Neutrophil (primary cell): Measurements from ENCODE around the gene ERMAP.

Experiments used
- H3K27ac ChIP-seq: fragments of 200-600 bp; sonication (generic); 2 replicates; pipeline ENCODE4 v1.5.1; 2016; ENCODE audit warnings: mild to moderate bottlenecking, moderate library complexity
- H3K27me3 ChIP-seq: fragments of 200-600 bp; sonication (generic); 2 replicates; pipeline ENCODE4 v1.6.0; 2016; ENCODE audit warnings: mild to moderate bottlenecking
- H3K36me3 ChIP-seq: fragments of 200-600 bp; sonication (generic); 2 replicates; pipeline ENCODE4 v1.5.1; 2017
- H3K4me1 ChIP-seq, 2 experiments: fragments of 200-600 bp in 1 of 2; sonication (generic) in 1 of 2; 1 replicate in 1 of 2; 2 replicates in 1 of 2; pipeline versions ENCODE4 v1.5.1 to v1.6.1; 2013 to 2016; ENCODE audit warnings: low read depth in 1 of 2, low read length in 1 of 2, mild to moderate bottlenecking in 1 of 2, moderate library complexity in 1 of 2; ENCODE audit not compliant: control insufficient read depth in 1 of 2, insufficient read depth in 1 of 2
- H3K4me3 ChIP-seq, 2 experiments: fragments of 200-600 bp in 1 of 2; sonication (generic) in 1 of 2; 1 replicate in 1 of 2; 2 replicates in 1 of 2; pipeline ENCODE4 v1.5.1; 2013 to 2016; ENCODE audit warnings: low read depth in 1 of 2, low read length in 1 of 2, mild to moderate bottlenecking in 1 of 2, moderate library complexity in 1 of 2
- H3K9me3 ChIP-seq: fragments of 200-600 bp; sonication (generic); 2 replicates; pipeline ENCODE4 v1.5.1; 2016
- TF ChIP-seq, protein P1 (sequence below): fragments of 200-600 bp; sonication (generic); IDR thresholded peaks from 2 replicates; pipeline ENCODE4 v1.5.1; 2016; ENCODE audit warnings: antibody characterized with exemption

The ERMAP gene

DNA sequence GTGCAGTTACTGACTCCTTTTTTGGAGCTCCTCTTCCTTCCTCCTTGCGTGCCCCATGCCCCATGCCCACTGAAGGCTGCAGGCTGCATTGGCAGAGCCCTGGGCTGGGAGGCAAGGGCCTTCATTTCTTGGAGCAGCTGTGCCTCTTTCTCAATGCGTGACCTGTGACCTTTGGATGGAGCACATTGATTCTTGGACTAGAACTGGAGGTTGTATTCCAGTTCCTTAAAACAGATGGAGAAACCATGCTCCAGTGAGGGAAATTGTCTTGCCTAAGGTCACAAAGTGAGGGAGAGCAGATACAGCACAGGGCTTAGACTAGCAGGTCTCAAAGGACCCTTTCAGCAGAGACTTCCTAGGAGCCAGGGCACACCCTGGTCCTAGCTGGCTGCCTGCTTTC, 23.1 kb upstream of the ERMAP start:
- TF ChIP-seq, protein P1, sequence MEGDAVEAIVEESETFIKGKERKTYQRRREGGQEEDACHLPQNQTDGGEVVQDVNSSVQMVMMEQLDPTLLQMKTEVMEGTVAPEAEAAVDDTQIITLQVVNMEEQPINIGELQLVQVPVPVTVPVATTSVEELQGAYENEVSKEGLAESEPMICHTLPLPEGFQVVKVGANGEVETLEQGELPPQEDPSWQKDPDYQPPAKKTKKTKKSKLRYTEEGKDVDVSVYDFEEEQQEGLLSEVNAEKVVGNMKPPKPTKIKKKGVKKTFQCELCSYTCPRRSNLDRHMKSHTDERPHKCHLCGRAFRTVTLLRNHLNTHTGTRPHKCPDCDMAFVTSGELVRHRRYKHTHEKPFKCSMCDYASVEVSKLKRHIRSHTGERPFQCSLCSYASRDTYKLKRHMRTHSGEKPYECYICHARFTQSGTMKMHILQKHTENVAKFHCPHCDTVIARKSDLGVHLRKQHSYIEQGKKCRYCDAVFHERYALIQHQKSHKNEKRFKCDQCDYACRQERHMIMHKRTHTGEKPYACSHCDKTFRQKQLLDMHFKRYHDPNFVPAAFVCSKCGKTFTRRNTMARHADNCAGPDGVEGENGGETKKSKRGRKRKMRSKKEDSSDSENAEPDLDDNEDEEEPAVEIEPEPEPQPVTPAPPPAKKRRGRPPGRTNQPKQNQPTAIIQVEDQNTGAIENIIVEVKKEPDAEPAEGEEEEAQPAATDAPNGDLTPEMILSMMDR: no peak
- H3K27ac ChIP-seq: no peak overlapping the region
- no peaks in the 10 kb centered on the region for H3K36me3 ChIP-seq
- H3K4me1 ChIP-seq: no peaks in the 10 kb centered on the region
- H3K9me3 ChIP-seq: no peaks in the 10 kb centered on the region
- no peak overlapping the region for H3K4me3 ChIP-seq
- H3K27me3 ChIP-seq: no peaks in the 10 kb centered on the region

DNA sequence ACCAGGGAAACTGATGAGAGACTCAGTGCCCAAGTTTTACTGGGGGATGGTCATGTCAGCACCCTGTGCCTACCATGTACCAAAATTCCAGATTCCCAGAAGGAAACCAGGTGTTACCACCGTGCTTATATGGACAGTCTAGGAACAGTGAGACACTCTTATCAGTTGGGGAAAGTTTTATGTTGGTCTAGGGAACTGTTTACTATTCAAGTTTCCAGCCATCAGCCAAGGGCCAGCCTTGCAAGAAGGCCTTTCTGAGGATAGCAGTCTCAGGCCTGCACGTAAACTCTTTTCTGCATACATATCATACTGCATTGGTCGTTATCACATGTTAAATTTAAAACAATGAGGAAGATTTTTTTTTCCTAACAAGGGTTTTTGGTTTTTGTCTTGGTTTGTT, 19.5 kb upstream of the ERMAP start:
- Histone ChIP-seq H3K4me1 (no peaks in the 10 kb centered on the region), H3K27me3 (no peaks in the 10 kb centered on the region), H3K9me3 (no peaks in the 10 kb centered on the region), H3K4me3 (no peak overlapping the region), H3K36me3 (no peaks in the 10 kb centered on the region), H3K27ac (no peak overlapping the region)
- TF ChIP-seq, protein P1: no peak

DNA sequence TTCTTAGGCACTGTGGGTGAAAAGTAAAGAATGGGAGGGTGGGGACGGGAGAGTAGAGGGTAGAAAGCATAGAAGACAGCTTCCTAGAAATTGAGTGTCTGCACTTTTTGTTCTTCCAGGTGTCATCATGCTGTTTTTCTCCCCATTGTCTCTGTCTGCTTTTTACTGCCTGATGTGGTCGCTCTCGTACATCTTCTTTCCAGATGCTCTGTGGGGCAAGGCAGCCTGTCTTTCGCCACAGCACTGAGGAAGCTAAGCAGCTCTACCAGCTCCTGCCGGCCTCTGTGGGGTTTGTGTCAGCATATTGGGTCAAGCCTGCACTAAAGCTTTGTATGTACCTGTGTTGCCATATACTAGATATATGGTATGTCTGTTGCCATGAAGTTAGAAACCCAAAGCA, 18.9 kb upstream of the ERMAP start:
- Histone ChIP-seq H3K27ac (no peak overlapping the region), H3K27me3 (no peaks in the 10 kb centered on the region), H3K4me3 (no peak overlapping the region), H3K9me3 (no peaks in the 10 kb centered on the region), H3K36me3 (no peaks in the 10 kb centered on the region), H3K4me1 (no peaks in the 10 kb centered on the region)
- TF ChIP-seq, protein P1: no peak

DNA sequence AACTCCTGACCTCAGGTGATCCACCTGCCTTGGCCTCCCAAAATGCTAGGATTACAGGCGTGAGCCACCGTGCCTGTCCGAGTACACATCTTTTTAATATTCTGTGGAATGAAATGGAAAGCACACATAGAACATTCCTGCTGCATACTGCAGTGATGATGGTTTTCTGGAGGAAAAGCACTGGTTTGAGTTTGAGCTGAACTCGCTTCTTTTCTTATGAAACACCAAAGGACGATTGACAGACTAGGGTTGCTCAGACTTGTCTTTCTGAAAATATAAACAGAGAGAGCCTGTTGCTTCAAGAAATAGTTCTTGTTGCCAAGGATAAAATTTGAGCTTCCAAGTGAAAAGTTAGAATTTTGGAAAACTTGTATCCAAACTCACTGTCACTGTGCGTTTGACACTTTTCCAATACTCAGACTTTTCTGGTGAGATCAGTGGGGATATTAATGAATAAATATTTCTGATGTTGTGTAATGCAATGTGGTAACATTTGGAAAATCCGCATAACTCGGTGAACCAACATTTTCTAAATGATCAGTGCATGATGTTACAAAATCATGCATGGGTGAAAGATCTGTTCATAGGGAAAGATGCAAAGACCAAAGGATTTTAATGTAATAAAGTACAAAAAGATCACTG, 15.0 kb upstream of the ERMAP start:
- TF ChIP-seq, protein P1: no peak
- H3K36me3 ChIP-seq: peaks cover 20% of the 10 kb centered on the region
- H3K27ac ChIP-seq: no peak overlapping the region
- no peaks in the 10 kb centered on the region for H3K27me3 ChIP-seq
- no peaks in the 10 kb centered on the region for H3K9me3 ChIP-seq
- H3K4me3 ChIP-seq: no peak overlapping the region
- no peaks in the 10 kb centered on the region for H3K4me1 ChIP-seq

DNA sequence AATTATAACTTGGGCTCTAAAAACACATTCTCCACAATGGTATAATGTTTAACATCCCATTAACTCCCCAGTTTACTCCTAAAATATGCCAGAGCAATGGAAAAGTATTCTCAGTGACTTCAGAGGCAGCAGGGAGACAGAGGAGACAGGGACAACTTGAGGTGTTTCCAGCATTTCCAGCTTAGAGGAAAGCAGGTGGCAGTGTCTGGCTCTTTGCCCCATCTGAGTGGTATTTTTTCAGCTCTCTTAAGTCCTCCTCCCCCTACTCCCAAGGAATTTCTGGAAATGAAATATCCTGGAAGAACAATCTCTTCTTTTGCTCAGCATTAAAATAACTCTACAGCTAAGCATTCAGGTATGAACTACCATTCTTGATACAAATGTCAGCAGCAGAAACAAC, 10.8 kb upstream of the ERMAP start:
- H3K36me3 ChIP-seq: peaks cover 36% of the 10 kb centered on the region
- H3K4me1 ChIP-seq: no peaks in the 10 kb centered on the region
- TF ChIP-seq, protein P1: no peak
- H3K4me3 ChIP-seq: no peak overlapping the region
- no peaks in the 10 kb centered on the region for H3K27me3 ChIP-seq
- H3K9me3 ChIP-seq: no peaks in the 10 kb centered on the region
- no peak overlapping the region for H3K27ac ChIP-seq

DNA sequence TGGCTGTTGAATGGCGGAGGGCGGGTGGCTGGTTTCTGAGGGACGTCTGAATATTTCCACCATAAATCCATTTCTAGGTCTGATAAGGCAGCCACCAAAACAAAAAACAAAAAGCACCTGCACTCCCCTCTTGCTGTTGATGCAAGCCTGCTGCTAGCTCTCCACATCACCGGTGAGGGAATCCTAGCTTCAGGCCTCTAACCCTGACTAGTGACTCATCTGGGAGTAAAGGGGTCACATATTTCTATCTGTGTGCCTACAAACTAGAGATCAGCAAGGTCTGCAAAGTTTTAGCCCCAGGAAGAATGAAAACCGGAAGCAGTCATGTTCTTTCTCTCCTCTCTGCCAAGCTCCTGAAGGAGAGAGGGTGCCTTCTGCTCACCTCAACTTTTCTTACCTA, 10.3 kb upstream of the ERMAP start:
- no peak overlapping the region for H3K27ac ChIP-seq
- no peak overlapping the region for H3K4me3 ChIP-seq
- peaks cover 39% of the 10 kb centered on the region for H3K36me3 ChIP-seq
- no peaks in the 10 kb centered on the region for H3K27me3 ChIP-seq
- no peaks in the 10 kb centered on the region for H3K4me1 ChIP-seq
- TF ChIP-seq, protein P1: no peak
- no peaks in the 10 kb centered on the region for H3K9me3 ChIP-seq
